Measurements from ENCODE around the gene PCBP4. TPM values are rescaled to one million over a fixed set of nuclear protein-coding genes. Genes with fewer than 3 reads are reported as not detected.

The PCBP4 gene
- total and polyA plus RNA-seq, 8 donors, result 12.5 to 122 (median 30.0) TPM

- DNase-seq, result no peak
- TF ChIP-seq CTCF (IDR thresholded peaks at IDR 0.05), result no peak
- no peak for TF ChIP-seq POLR2A (IDR thresholded peaks at IDR 0.05)
- no peak for TF ChIP-seq EP300 (IDR thresholded peaks at IDR 0.05)
- no peak for TF ChIP-seq POLR2AphosphoS5 (IDR thresholded peaks at IDR 0.05)
- H3K27me3 ChIP-seq, result no peaks in the 10 kb centered on the region
- 0 to 3% (median 0%) methylated on average over 7 to 20 of the region's 20 CpGs for WGBS, 5 donors
- intact Hi-C loops (cut with DNase I; ENCODE audit: low total_unique reads), result loop anchor here (10.0 kb wide), 1 partner anchor 203 kb away; no protein-coding TSS in a partner anchor
- peaks cover 26 to 36% (median 31%) of the 10 kb centered on the region in 4 donors for H3K4me1 ChIP-seq
- no peaks in the 10 kb centered on the region for H3K9me3 ChIP-seq
- peak overlapping the region; percentile 70 to 97 (median 89) for H3K4me3 ChIP-seq
- peak overlapping the region; percentile 62 to 89 (median 79) for H3K27ac ChIP-seq
- peaks cover 19 to 54% (median 47%) of the 10 kb centered on the region in 4 donors for H3K36me3 ChIP-seq
Observed at GRCh38 chr3:51941463-51941797, 25.8 kb downstream of the PCBP4 start.

- peak overlapping the region in 4 of 5 donors; percentile 78 to 89 (median 81) for H3K27ac ChIP-seq
- H3K9me3 ChIP-seq, result no peaks in the 10 kb centered on the region
- intact Hi-C loops (cut with DNase I; ENCODE audit: low total_unique reads), result loop anchor here (10.0 kb wide), 1 partner anchor 204 kb away; no protein-coding TSS in a partner anchor
- DNase-seq, result no peak
- peak overlapping the region; percentile 70 to 97 (median 89) for H3K4me3 ChIP-seq
- H3K36me3 ChIP-seq, result peaks cover 24 to 54% (median 47%) of the 10 kb centered on the region in 4 donors
- peaks cover 26 to 36% (median 31%) of the 10 kb centered on the region in 4 donors for H3K4me1 ChIP-seq
- no peak for TF ChIP-seq POLR2AphosphoS5 (IDR thresholded peaks at IDR 0.05)
- TF ChIP-seq EP300 (IDR thresholded peaks at IDR 0.05), result no peak
- TF ChIP-seq POLR2A (IDR thresholded peaks at IDR 0.05), result no peak
- TF ChIP-seq CTCF (IDR thresholded peaks at IDR 0.05), result no peak
- 26 to 35% (median 32%) methylated on average over 13 of the region's 13 CpGs for WGBS, 5 donors
- no peaks in the 10 kb centered on the region for H3K27me3 ChIP-seq
Observed at GRCh38 chr3:51940648-51941462, 26.4 kb downstream of the PCBP4 start.

- DNase-seq, result peak; percentile 3 to 14
- H3K4me1 ChIP-seq, result peaks cover 26 to 36% (median 31%) of the 10 kb centered on the region in 4 donors
- peaks cover 43 to 55% (median 52%) of the 10 kb centered on the region in 4 donors for H3K36me3 ChIP-seq
- no peak overlapping the region for H3K27ac ChIP-seq
- H3K27me3 ChIP-seq, result no peaks in the 10 kb centered on the region
- H3K4me3 ChIP-seq, result no peak overlapping the region
- TF ChIP-seq POLR2AphosphoS5 (IDR thresholded peaks at IDR 0.05) (no peak), CTCF (IDR thresholded peaks at IDR 0.05) (no peak), POLR2A (IDR thresholded peaks at IDR 0.05) (no peak)
- intact Hi-C loops (cut with DNase I; ENCODE audit: low total_unique reads), result no loop called here
- whole genome bisulfite sequencing, 5 donors, result 86 to 96% (median 93%) methylated on average over 9 of the region's 9 CpGs
- no peaks in the 10 kb centered on the region for H3K9me3 ChIP-seq
Observed at GRCh38 chr3:51938780-51939425, 28.4 kb downstream of the PCBP4 start.

- WGBS, 5 donors, result 86 to 94% (median 92%) methylated on average over 11 to 13 of the region's 13 CpGs
- TF ChIP-seq CTCF (IDR thresholded peaks at IDR 0.05) (no peak), EP300 (IDR thresholded peaks at IDR 0.05) (no peak), POLR2AphosphoS5 (IDR thresholded peaks at IDR 0.05) (no peak), POLR2A (IDR thresholded peaks at IDR 0.05) (no peak)
- Histone ChIP-seq H3K4me1 (peaks cover 20 to 28% (median 24%) of the 10 kb centered on the region in 4 donors), H3K4me3 (no peak overlapping the region), H3K27me3 (no peaks in the 10 kb centered on the region), H3K27ac (no peak overlapping the region), H3K36me3 (peaks cover 50 to 66% (median 62%) of the 10 kb centered on the region in 4 donors), H3K9me3 (no peaks in the 10 kb centered on the region)
- DNase-seq, result peak; percentile 2 to 20
- intact Hi-C loops (cut with DNase I; ENCODE audit: low total_unique reads), result no loop called here
Observed at GRCh38 chr3:51937611-51938450, 29.4 kb downstream of the PCBP4 start.
